Left ventricle myocardium inferior (tissue), 1 donor: ENCODE data around the gene ZNF283. TPM values are rescaled to one million over a fixed set of nuclear protein-coding genes. Genes with fewer than 3 reads are reported as not detected.
"Not testable (repeated sequence)": the region's sequence is repeated elsewhere in the genome, so short reads cannot be mapped to it uniquely, and the experiment has no call there.

Experiments
- DNase-seq: peaks from one replicate; pipeline ENCODE4 v3.0.0-alpha.2; 2020
- H3K27ac ChIP-seq: fragments of 200-600 bp; replicated peaks from 2 replicates; pipeline ENCODE4 v1.8.0; 2021
- H3K27me3 ChIP-seq: fragments of 200-600 bp; 2 replicates; pipeline ENCODE4 v1.8.0; 2021; ENCODE audit warnings: low read depth
- H3K36me3 ChIP-seq: fragments of 200-600 bp; 2 replicates; pipeline ENCODE4 v1.8.0; 2021
- H3K4me1 ChIP-seq: fragments of 200-600 bp; 2 replicates; pipeline ENCODE4 v1.8.0; 2021
- H3K4me3 ChIP-seq: fragments of 200-600 bp; 2 replicates; pipeline ENCODE4 v1.8.0; 2021; ENCODE audit warnings: mild to moderate bottlenecking, moderate library complexity
- H3K9me3 ChIP-seq: fragments of 200-600 bp; replicated peaks from 2 replicates; pipeline ENCODE4 v1.8.0; 2021
- intact Hi-C: fragments of 100-400 bp; cut with micrococcal nuclease; formaldehyde crosslinking; loops from one replicate; pipeline ENCODE4 v1.11.0; 2022
- total RNA-seq: library from RNA; stranded (reverse); fragmentation: NEBNext Ultra II Directional; extraction: Animal tissue kit (Norgen Biotek cat#: 25700); gene quantifications from one replicate; pipeline ENCODE4 v1.2.1, GENCODE V29; 2021
- TF ChIP-seq, protein P1 (sequence below): fragments of 200-600 bp; IDR thresholded peaks from 2 replicates; pipeline ENCODE4 v1.8.0; 2021; ENCODE audit warnings: antibody characterized with exemption, mild to moderate bottlenecking, borderline replicate concordance
- donor health status: DM: no; HTN: yes; CAD: no; lungs with severe emphysema.

The ZNF283 gene
- total RNA-seq, 1 donor from 2014 or later, result 14.7 TPM

GRCh38 chr19:43848821-43849220 is 21.7 kb downstream of the ZNF283 start:
- Histone ChIP-seq H3K27me3 (no peaks in the 10 kb centered on the region), H3K36me3 (peaks cover 97% of the 10 kb centered on the region), H3K4me1 (no peaks in the 10 kb centered on the region), H3K27ac (no peak overlapping the region), H3K9me3 (peaks cover 100% of the 10 kb centered on the region), H3K4me3 (no peak overlapping the region)
- DNase-seq, result no peak
- intact Hi-C loops, result no loop called here
- TF ChIP-seq, protein P1, sequence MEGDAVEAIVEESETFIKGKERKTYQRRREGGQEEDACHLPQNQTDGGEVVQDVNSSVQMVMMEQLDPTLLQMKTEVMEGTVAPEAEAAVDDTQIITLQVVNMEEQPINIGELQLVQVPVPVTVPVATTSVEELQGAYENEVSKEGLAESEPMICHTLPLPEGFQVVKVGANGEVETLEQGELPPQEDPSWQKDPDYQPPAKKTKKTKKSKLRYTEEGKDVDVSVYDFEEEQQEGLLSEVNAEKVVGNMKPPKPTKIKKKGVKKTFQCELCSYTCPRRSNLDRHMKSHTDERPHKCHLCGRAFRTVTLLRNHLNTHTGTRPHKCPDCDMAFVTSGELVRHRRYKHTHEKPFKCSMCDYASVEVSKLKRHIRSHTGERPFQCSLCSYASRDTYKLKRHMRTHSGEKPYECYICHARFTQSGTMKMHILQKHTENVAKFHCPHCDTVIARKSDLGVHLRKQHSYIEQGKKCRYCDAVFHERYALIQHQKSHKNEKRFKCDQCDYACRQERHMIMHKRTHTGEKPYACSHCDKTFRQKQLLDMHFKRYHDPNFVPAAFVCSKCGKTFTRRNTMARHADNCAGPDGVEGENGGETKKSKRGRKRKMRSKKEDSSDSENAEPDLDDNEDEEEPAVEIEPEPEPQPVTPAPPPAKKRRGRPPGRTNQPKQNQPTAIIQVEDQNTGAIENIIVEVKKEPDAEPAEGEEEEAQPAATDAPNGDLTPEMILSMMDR, result no peak

DNA sequence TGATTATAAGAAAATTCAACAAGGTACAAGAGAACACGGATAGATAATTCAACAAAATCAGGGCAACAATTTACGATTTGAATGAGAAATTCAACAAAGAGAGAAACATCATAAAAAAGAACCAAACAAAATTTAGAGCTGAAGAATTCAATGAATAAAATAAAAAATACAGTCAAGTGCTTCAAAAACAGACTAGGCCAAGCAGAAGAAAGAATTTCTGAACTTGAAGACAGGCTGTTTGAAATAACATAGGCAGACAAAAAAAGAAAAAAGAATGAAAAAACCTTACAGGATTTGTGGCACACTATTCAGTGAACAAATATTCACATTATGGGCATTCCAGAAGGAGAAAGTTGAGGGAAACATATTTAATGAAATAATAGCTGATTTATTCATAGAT is 31.1 kb downstream of the ZNF283 start:
- Histone ChIP-seq H3K27me3 (no peaks in the 10 kb centered on the region), H3K27ac (no peak overlapping the region), H3K4me3 (no peak overlapping the region), H3K9me3 (peaks cover 100% of the 10 kb centered on the region), H3K36me3 (peaks cover 57% of the 10 kb centered on the region), H3K4me1 (no peaks in the 10 kb centered on the region)
- DNase-seq, result no peak
- intact Hi-C loops, result loop anchor here (10.0 kb wide), 1 partner anchor 617 kb away; no protein-coding TSS in a partner anchor
- TF ChIP-seq, protein P1, result no peak

DNA sequence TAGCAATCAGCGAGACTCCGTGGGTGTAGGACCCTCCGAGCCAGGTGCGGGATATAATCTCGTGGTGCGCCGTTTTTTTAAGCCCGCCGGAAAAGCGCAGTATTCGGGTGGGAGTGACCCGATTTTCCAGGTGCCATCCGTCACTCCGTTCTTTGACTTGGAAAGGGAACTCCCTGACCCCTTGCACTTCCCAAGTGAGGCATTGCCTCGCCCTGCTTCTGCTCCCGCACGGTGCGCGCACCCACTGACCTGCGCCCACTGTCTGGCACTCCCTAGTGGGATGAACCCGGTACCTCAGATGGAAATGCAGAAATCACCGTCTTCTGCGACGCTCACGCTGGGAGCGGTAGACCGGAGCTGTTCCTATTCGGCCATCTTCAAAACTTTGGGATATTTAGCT is 39.8 kb downstream of the ZNF283 start:
- intact Hi-C loops, H3K27me3 ChIP-seq, H3K4me3 ChIP-seq, DNase-seq, H3K27ac ChIP-seq, H3K4me1 ChIP-seq: not testable (repeated sequence)
- Histone ChIP-seq H3K9me3 (peaks cover 88% of the 10 kb centered on the region), H3K36me3 (peaks cover 57% of the 10 kb centered on the region)

GRCh38 chr19:43872547-43873336 is 45.6 kb downstream of the ZNF283 start:
- intact Hi-C loops, result no loop called here
- Histone ChIP-seq H3K36me3 (peaks cover 93% of the 10 kb centered on the region), H3K4me3 (no peak overlapping the region), H3K27ac (no peak overlapping the region), H3K4me1 (no peaks in the 10 kb centered on the region), H3K27me3 (no peaks in the 10 kb centered on the region), H3K9me3 (peaks cover 99% of the 10 kb centered on the region)
- TF ChIP-seq, protein P1, result no peak
- DNase-seq, result no peak

GRCh38 chr19:43880483-43880882 is 53.4 kb downstream of the ZNF283 start:
- no peak for DNase-seq
- Histone ChIP-seq H3K9me3 (peaks cover 96% of the 10 kb centered on the region), H3K27me3 (no peaks in the 10 kb centered on the region), H3K4me3 (no peak overlapping the region), H3K36me3 (peaks cover 89% of the 10 kb centered on the region), H3K27ac (no peak overlapping the region), H3K4me1 (no peaks in the 10 kb centered on the region)
- intact Hi-C loops, result no loop called here
- TF ChIP-seq, protein P1, result no peak

- Histone ChIP-seq H3K4me3 (no peak within 1 kb of the TSS), H3K36me3 (peaks cover 69% of the 10 kb centered on the region), H3K9me3 (peaks cover 100% of the 10 kb centered on the region), H3K27ac (no peak within 1 kb of the TSS), H3K27me3 (no peaks in the 10 kb centered on the region), H3K4me1 (no peaks in the 10 kb centered on the region)
- DNase-seq, result no peak
- TF ChIP-seq, protein P1, result no peak
- intact Hi-C loops, result no loop called here
Observed at GRCh38 chr19:43883864-43884263, 56.7 kb downstream of the ZNF283 start, which contains the start of gene ZNF404. Gene ZNF404, minus strand, starts transcription at chr19:43883964.
